ENCODE results near the gene OPN5.

Gene OPN5

DNA sequence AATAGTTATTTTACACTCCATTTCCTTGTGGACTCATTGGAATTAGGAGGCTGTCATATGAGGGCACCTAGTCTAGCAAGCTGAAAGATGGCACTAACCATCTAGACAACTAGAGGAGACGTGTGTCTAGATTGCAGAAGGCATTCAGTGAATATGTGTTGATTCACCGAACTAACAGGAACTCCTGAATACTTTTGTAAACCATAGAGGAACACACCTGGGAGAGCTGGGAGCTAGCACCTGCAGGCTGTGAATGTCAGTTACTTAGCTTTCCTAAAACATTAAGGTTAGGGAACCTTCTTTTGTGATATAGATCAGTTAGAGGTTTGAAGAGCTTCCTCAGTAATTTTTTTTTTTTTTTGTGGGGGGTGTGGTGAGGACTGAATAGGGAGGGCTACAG, 7.7 kb downstream of the OPN5 start:
- no peak for DNase-seq

DNA sequence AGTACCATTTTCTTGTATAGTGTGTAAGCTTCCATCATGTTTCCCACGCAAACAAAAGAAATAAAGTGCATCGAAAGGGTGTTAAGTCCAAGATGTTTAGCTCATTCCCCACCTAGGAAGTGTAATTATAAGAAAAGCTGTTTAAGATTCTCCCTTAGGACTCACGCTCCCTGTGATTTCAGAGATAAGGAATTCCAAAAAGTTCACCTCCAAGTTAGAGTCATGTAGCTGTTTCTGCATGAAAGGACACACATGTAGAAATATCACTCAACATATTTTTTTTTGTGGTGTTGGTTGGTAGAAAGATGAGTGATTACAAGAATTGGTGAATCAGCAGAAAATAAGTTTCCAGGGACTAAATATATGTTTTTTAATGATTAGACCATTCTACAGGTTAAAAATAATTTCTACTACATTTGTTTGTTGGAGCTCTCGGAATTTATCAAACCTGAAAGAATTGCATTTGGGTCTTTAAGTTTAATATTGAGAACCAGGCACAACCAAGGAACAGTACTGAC, 10.4 kb downstream of the OPN5 start:
- DNase-seq: no peak

DNA sequence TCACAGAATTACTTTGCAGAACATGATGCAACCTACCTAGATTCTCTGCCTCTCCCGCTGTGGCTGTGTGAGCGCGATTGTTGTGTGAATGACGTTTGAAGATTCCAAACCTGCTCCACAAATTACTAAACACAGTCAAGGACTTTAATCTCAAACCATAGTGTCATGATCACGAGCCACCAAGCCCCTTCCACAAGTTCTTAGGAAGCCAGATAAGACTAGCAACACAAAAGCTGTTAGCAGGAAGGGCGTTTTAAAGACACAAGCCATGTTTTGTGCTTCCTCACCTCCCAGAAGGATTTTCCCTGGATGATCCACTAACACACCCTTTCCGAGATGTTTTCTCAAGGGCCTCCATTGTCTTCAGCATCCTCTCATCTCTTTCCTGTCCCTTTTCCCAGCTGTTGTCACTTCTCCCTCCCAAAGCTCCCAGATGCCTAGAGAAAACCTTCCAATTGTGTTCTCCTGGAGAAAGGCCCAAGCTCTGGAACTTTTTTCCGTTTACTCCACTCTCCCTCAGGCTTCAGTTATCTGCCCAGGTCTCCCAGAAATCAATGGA, 12.8 kb downstream of the OPN5 start:
- no peak for DNase-seq

DNA sequence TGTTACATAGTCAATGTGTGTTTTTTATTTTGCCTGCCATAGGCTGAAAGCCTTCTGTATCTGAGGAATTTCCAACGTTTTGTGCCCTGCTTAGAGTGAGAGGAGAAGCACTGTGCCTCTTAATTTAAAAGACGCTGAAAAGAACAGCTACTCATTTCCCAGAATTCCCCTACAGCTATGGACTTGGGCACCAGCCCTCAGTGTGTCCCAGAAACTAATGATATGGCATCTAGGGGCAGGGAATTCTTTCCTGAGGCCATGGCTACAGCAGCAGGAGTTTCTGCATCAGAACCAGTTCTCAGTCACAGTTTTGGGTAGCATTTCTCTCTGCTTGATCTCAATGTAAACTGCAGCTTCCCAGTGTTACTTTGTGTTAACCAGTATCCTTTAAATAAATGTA, 20.2 kb downstream of the OPN5 start:
- no peak for DNase-seq

DNA sequence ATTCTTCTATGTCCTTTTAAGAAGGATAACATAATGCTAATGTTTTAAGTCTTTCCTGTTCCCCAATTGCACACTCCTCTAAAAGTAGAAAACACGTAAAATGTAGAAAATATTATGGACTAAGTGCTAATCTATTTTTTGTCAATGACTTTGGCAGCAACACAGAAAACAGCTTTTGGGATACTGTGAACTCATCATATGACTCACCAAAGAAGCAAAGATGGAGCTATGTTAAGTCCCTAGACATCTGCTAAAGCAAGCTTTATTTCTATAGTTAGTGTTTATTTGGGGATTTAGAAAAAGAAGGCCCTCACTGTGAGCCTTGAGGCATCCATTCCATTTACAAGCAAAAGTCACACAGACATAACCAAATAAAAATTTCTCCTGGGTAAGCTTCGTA, 23.0 kb downstream of the OPN5 start:
- DNase-seq: no peak

DNA sequence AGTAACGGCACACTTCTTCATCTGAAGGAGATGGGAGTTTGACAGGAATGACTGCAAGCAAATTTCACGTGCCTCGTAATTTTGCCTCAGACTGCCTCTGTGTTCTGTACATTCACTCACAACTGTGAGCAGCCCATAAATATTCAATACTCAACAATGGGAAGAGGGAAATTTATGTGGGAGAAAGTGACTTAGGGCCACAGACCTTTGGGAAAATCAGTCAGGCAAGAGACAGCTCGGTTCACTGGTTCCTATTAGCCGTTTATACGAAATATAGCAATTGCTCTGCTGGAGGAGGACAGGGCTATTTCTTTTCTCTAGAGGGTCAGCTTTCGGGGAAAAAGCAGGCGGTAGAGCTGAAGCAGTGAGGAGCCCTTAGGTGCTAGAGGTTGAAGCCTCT, 28.0 kb downstream of the OPN5 start:
- DNase-seq: no peak

DNA sequence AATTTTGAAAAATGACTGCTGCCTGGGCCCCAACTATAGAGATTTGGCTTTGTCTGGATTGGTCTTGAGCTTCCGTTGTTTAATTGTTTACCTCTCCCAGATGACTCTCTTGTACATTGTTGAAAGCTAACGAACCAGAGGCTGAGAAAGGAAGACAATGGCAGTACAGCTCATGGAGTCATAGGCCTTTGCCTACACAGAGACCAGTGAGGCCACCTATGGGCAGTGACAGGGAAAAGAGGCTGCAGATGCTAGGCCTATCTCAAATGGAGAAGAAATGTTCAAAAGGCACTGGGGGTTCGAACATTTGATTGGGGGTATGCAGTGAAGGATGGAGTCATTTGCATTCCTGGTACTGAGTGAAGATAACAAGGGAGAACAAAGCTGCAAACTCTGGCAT, 29.1 kb downstream of the OPN5 start:
- DNase-seq: no peak

DNA sequence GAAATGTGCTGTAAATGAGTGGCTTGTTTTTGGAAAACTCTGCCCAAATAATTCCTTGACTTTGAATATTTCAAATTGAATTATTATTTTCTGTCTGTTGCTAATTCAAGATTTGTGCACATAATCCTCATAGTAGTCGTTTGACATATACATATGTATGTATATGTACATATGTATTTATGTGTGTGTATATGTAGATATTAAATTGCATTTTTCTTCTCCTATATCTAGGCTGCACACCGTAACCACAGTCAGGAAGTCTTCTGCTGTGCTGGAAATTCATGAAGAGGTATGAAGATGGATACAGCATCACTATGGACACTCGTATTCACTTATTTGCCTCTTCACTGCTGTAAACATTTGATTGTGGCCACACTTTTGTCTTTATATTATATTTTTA, 29.6 kb downstream of the OPN5 start:
- no peak for DNase-seq

DNA sequence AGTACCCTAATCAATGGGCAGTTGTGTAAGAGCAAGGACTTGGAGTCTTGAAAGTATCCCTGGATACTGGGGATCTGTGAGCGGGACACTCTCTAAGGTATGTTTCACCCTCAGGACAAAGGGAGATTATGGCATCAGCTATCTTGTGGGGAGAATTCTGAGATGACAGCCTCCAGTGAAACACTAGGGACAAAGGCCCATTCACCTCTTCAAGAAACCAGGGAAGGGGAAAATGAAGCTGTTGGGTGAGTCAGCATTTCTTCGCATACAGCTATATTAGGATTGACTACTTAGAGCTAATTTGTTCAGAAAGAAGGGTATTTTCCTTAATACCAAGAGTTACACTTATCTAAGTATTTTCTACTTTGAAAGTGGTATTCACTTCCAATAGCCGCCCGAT, 35.9 kb downstream of the OPN5 start:
- DNase-seq: no peak

DNA sequence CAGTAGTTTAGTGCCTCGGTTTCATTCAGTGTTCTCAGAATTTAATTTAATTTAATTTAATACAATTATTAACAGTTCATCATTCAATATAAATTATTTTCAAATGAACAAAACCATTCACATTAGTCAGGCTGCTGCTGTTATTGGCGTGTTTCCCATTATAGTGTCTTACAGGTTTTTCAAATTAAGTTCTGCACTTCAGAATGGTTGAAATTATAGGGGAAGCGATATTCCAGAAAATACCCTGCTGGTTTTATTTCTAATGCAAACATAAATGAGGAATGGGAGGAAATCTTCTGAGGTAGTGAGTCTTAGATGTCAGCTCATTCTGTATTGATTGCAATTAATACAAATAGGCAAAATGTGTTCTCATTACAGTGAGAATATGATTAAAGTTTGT, 37.6 kb downstream of the OPN5 start:
- DNase-seq: no peak

DNA sequence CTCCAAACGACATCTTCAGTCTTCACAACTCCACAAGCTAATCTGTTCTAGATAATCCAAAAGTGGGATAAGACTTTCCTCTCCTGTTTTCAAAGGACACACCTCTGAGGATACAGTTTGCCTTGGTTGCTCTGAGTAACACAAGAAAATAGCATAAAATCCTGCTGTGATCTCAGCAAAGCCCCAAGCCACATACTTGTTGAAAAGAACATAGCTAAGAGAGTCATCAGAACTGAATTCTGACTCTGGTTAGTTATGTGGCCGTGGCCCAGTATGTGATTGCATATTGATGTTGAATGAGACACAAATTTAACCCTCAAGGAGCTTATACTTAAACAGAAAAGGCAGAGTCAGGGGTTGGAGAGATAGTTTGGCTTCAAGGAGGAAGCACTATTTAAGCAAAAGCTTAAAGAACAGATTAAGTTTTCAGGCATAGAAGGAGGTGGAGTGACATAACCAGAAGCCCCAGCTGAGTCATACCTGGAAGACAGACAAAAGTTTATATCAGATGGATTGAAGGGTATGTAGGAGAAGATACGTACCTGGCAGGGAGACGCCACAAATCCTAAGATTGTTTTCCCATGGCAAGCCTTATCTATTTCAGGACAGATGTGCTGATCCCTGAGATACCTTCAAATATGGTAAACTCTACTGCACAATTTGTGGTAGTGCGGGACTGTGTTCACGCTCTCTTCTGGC, 41.2 kb downstream of the OPN5 start:
- no peak for DNase-seq

DNA sequence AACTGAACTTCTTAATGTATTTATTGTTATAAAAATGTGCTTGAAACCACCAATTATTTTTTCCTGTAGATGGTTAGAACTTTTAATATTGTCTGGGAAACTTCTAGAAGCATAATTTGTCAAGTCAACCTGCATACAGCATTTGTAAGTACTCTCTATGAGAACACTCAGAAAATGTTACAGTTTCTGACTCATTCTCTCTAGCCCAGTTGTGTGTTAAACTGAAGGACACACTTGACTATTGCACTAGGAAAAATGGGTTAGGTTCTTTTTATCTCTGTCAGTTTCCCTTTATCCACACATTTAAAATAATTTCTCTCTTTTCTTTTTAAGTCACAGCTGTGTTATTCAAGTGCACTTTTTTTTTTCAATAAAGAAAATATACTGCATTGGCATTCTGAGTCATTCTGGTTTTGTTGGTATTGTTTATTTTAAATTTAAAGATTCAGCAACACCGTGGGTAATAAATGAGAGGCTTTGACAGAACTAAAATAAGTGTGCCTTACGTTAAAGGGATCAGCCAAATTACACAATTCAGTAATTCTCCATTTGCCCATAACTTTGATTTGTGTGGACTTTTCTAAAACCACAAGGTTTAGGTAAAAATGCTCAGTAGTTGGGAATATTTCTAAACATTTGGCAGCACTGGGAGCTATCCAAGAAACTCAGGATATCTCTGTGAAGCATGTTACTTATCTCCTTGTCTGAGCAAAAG, 50.7 kb downstream of the OPN5 start:
- DNase-seq: no peak

DNA sequence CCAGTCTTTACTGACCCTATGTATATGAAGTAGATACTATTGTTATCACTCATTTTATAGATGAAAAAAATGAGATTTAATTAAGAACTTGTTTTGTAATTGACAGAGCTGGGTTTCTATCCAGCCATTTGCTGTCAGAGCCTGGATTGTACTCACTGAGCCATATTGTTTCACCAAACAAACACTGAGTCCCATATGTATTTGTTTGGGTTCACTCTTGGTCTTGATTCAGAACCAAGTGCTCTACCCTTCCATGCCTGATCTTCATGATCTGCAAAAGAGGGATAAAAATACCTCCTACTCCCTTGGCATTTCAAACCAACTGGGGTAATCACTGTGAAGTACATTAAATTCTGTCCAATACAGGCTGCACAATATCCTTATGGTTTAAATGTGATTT, 52.4 kb downstream of the OPN5 start:
- no peak for DNase-seq

DNA sequence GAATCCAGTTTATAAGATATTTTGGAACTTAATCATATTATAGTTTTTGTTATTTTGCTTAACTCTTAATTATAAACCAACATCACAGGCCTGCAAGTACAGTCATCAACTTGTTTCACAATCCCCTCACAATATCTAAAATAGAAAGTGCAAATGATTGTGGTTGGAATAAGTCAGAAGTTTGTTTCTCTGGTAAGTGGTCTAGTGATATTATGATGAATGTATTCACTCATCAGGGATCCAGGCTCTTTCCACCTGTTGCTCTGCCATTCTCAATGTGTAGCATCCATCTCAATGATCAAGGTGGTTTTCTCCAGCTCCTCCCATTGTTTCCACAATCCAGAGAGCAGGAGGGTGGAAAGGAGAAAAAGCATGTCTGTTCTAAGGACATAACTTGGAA, 54.2 kb downstream of the OPN5 start:
- DNase-seq: no peak

DNA sequence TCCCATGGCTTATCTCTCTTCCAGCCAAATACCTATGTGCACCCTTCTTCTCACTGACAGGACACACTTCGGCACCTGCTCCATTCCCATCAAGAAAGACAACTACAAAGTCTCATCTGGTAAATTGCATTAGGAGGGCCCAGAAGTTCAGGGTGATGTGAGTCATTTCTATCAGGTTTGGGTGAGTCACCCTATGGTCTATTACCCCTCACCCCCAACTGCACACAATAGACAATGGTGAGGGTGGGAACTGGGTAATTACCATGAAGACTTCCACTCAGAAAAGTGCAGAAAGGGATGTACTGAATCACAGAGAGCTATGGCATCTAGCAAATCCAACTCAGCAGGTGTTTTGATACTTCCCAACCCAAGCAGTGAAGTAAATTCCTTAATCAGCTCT, 54.8 kb downstream of the OPN5 start:
- no peak for DNase-seq

DNA sequence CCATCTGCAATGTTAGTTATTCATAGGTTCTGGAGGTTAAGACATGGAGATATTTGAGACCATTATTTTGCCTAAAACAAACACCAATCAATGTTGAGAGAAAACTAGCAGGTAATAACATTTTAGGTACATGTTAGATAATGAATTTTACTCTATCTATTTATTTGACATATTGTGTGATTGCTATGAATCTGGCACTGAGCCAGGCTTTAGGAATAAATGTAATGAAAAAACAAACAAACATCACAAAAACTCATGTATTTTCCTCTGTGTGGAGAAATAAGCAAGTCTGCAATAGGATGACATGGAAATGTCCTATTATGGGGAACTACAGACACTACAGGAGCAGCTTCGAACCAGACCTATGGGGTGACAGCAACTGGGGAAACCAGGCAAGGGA, 57.8 kb downstream of the OPN5 start:
- DNase-seq: no peak

DNA sequence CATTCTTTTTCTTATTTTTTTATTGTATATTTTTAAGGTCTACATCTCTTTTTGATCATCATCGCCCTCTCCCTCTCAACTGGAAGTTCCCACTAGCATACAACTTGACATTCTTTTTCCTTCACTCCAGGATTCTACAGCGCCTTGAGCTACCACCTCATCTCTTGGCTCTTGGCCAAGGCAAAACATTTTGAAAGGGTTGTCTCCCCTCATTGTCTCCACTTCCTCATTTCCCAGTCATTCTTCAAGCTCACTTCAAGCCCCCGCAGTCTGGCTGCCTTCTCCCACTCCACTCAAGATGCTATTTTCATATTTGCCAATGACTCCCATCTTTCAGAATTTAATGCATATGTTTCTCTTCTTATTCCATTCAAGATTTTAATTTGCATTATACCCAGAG, 63.0 kb downstream of the OPN5 start:
- DNase-seq: no peak

DNA sequence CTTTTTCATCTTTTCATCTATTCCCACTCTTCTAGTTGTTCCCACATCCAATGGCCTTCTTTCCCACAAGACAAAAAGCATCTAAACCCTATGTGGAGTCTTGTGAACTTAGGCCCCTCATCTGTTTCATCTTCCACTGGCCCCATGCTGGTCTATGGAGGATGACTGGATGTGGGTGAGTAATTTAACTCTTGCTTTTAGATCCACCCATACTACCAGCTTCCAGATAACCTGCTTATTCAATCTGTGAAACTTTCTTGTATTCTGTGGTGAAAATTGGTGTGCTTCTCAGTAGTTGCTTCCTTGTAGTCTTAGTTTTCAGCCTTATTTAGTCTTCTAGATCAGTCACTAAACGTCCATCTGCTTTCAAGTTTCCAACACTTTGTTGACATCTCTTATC, 64.9 kb downstream of the OPN5 start:
- DNase-seq: no peak

DNA sequence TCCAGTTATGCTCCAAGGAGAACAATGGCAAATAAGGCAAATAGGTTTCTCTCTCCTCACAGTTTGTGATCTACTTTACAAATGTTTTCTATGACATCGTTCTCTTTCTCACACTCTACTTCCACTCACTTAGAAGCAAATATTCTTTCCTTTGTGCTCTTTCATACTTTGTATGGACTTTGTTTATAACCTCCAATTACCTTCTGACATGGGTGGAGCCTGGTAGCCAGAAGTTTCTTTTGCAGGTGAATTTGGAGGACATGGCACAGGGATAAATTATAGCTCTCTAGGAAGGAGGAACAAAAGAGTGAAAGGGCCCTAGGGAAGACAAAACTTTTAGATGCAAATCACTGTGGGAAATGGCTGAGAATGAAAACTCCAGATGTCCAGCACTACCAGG, 69.3 kb downstream of the OPN5 start:
- no peak for DNase-seq

DNA sequence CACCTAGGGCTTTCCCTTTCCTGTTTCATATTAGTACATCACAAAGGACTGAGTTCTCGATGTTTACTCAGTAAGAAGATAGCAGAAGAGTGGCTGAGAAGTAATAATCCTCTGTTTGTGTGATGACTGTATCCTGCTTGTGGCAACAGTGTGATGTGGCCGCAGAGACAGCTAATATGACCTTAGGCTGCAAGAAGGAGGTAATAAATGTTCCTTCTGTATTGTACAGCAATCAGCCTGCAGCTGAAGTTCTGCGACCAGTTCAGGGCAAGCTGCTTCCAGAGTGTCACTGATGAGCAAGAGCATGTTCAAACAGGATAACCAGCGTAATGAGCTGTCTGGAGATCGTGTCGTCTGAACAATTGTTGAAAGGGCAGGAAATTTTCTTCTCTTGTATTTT, 70.9 kb downstream of the OPN5 start:
- DNase-seq: no peak

DNA sequence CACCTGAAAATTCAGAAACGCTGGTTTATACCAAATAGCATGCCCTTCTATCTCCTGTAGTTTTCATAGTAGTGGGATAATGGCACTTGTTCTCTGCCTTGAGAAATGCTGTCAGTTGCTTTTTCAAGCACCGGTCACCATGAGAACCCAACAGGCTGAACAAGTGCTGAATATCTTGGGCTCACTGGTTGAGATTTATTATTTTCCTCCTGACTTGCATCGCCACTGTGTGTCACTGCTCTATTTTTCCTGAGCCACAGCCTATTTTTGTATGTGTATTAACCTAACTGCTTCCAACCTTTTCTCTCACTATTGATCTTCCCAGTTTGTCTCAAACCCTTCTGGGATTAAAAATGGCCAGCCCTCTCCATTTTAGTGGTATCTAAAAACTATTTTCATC, 71.9 kb downstream of the OPN5 start:
- DNase-seq: no peak

DNA sequence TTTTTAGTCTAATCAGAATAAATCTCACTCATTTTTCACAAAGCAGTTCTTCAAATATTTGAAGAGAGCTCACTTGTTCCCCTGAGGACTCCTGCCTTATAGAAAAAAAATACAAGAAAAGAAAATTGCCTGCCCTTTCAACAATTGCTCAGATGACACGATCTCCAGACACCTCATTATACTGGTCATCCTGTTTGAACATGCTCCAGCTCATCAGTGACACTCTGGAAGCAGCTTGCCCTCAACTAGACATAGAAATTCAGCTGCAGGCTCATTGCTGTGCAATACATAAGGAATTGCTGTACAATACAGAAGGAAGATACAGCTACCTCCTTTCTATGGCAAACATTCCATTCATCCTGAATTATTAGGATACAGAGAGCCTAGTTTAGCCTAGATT, 73.1 kb downstream of the OPN5 start:
- no peak for DNase-seq

DNA sequence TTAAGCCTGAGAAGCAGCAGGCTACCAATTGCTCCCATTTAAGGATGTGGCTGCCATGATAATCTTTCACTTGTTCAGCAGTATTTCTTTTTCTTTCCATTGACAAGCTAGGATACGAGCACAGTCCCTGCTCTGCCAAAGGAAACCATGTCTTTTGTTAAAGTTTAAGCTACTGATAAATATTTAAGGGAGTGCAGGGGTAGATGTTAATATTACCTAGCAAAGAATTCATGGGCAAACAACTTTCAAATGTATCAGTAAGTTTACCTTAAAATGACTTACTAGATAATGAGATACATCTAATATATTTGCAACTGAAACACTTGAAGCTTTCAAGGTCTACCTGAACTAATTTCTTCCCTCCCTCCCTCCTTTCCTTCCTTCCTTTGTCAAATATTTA, 77.3 kb downstream of the OPN5 start:
- DNase-seq: no peak

DNA sequence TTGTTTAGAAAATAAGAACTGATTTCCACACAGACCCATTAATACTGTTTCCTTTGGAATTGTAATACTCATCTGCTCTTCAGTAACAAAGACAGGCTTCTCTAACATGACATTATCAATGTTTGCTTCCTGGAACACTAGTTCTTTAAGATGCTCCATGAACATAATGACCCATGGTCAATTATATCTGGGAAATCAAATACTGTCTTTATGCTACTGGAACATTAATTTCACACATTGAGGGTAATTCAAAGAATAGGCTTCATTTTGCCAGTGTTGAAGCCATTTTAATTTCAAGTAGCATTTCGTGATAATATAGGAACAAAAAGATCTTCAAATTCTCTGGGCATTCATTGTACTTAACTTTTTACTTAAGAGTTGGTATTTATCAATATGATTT, 80.9 kb downstream of the OPN5 start:
- no peak for DNase-seq

DNA sequence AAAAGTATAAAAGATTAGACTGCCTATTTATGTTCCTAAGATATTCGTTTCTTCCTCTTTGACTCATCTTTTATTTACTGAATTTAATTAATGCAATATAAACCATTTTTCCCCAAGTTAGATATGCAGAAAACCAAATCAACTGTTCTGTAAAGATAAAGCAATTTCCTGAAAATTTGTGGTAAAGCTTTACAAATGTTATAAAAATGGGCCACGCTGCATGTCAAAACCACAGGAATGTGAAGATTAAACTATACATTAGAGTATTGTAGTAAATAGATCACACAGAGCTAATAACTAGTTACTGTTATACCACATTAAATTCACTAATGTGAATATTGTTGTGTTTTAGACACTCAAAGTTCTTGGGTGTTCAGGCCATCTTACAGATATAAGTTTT, 83.4 kb downstream of the OPN5 start:
- no peak for DNase-seq

All from activated effector memory CD4-positive, alpha-beta T cell treated with anti-CD3 and anti-CD28 coated beads, Interleukin-2, amount 50 U/mL, for 16 hours (primary cell).